ENCODE measurements around the gene PTGES3L.

Gene PTGES3L

DNA sequence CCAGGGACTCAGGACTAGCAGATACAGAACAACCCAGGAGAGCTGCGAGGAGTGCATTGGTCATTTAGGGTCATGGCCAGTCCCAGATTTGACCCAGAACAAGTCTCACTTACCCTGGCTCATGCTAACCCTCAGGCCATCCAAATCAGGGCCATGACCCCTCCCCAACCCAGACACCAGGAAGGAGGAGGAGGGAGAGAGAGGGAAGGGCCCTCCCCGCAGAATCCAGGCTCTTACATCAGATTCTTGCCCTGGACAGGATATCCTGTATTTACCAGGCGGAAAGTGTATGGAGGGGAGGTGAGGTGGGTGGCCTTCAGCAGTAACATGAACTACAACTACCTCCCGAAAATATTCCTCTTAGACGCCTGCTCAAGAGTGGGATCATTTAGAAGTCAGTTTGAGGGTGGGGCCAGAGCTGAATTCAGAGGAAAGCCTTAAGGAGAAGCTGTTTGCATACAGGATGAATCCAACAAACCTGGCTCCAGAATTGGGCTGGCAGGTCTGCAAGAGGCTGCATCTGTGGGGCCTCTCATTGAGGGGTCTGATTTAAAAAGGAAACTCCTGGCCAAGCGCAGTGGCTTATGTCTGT is 40.2 kb upstream of the PTGES3L start:
- no peaks in the 10 kb centered on the region for H3K9me3 ChIP-seq (ENCODE audit: control insufficient read depth, low read length)
- H3K9ac ChIP-seq (ENCODE audit: low read length), result peak overlapping the region; percentile 98
- no peak for DNase-seq (ENCODE audit: low read depth)
- peaks cover 32% of the 10 kb centered on the region for H3K36me3 ChIP-seq (ENCODE audit: control insufficient read depth, insufficient read depth, low read length, severe bottlenecking)
- peaks cover 43% of the 10 kb centered on the region for H3K4me1 ChIP-seq (ENCODE audit: control insufficient read depth, insufficient read depth, low read length)
- H3K4me3 ChIP-seq (ENCODE audit: low read length), result peak overlapping the region; percentile 99
- H3K27me3 ChIP-seq (replicated peaks; ENCODE audit: control insufficient read depth, insufficient read depth, low read length), result no peaks in the 10 kb centered on the region

DNA sequence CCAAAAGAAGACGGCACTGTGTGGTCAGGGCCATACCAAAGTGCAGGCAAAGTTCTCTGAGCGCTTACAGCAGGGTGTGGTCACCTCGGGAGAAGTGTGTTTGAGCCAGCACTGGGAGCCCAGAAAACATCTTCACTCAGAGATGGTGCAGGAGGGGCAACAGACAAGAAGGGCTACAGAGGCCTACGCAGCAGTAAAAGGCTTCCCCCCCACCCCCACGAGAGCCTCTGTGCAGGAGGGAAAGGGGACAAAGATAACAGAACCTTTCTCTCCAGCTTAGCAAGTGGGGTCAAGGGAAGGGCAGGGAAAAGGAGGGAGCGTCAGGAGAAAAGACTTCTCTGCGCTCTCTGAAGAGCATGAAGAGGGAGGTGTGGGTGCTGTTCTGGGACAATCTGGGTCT is 39.5 kb upstream of the PTGES3L start:
- DNase-seq (ENCODE audit: low read depth), result no peak
- Histone ChIP-seq H3K9me3 (ENCODE audit: control insufficient read depth, low read length) (no peaks in the 10 kb centered on the region), H3K4me3 (ENCODE audit: low read length) (peak overlapping the region; percentile 99), H3K9ac (ENCODE audit: low read length) (peak overlapping the region; percentile 98), H3K4me1 (ENCODE audit: control insufficient read depth, insufficient read depth, low read length) (peaks cover 47% of the 10 kb centered on the region), H3K27me3 (replicated peaks; ENCODE audit: control insufficient read depth, insufficient read depth, low read length) (no peaks in the 10 kb centered on the region), H3K36me3 (ENCODE audit: control insufficient read depth, insufficient read depth, low read length, severe bottlenecking) (peaks cover 37% of the 10 kb centered on the region)

DNA sequence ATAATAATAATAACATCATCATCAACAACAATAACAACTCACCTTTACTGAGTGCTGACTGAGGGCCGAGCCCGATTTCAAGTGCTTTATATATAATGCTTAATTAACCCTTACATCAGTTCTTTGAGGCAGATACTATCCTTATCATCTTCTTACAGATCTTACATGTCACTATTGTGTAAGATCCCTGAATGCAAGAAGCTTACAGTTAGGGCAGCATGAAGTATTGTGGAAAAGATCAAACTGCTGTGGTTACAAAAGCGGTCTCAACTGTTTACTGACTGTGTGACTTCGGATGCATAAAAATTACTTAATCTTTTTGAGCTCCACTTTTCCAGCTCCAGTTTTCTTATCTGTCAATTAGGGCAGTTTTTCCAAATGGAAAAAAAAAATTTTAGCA is 39.1 kb upstream of the PTGES3L start:
- Histone ChIP-seq H3K9ac (ENCODE audit: low read length) (peak overlapping the region; percentile 98), H3K27me3 (replicated peaks; ENCODE audit: control insufficient read depth, insufficient read depth, low read length) (no peaks in the 10 kb centered on the region), H3K36me3 (ENCODE audit: control insufficient read depth, insufficient read depth, low read length, severe bottlenecking) (peaks cover 42% of the 10 kb centered on the region), H3K9me3 (ENCODE audit: control insufficient read depth, low read length) (no peaks in the 10 kb centered on the region), H3K4me1 (ENCODE audit: control insufficient read depth, insufficient read depth, low read length) (peaks cover 52% of the 10 kb centered on the region), H3K4me3 (ENCODE audit: low read length) (peak overlapping the region; percentile 99)
- no peak for DNase-seq (ENCODE audit: low read depth)

DNA sequence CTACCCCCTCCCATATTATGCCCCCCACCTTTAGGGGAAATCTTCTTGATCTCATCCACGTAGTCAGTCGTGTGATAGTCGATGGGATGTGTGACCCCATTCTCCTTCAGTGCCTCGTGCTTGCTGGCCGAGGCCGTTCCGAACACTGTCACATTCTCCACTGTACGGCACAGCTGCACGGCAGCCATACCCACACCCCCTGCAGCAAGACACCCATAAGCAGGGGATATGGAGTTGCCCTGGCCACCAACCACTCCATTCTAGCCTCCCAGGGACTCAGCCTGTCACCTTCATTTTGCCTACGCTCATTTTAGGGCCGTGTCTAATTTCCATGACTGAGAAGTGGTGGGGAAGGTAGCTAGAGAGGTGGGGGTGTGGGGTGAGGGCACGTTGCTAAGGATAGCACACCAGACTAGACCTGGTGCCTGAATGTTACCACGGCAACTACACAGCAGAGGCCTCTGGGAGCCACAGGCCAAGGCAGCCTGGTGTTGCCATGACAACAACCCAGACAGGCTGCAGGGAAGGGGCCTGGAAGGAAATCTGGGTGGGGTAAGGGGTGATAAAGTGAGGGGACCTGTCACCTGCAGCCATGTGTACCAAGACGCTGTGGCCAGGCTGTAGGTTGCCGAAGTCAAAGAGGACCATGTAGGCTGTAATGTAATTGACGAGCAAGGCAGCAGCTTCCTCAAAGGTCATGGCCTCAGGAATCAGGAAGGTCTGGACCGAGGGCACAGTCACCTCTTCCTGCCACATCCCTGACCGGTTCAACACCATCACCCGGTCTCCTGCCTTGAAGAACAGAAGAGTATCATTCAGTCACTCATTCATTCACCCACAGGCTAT is 38.4 kb upstream of the PTGES3L start:
- Histone ChIP-seq H3K4me1 (ENCODE audit: control insufficient read depth, insufficient read depth, low read length) (peaks cover 55% of the 10 kb centered on the region), H3K9ac (ENCODE audit: low read length) (peak overlapping the region; percentile 98), H3K36me3 (ENCODE audit: control insufficient read depth, insufficient read depth, low read length, severe bottlenecking) (peaks cover 47% of the 10 kb centered on the region), H3K9me3 (ENCODE audit: control insufficient read depth, low read length) (no peaks in the 10 kb centered on the region), H3K27me3 (replicated peaks; ENCODE audit: control insufficient read depth, insufficient read depth, low read length) (no peaks in the 10 kb centered on the region), H3K4me3 (ENCODE audit: low read length) (peak overlapping the region; percentile 99)
- no peak for DNase-seq (ENCODE audit: low read depth)

DNA sequence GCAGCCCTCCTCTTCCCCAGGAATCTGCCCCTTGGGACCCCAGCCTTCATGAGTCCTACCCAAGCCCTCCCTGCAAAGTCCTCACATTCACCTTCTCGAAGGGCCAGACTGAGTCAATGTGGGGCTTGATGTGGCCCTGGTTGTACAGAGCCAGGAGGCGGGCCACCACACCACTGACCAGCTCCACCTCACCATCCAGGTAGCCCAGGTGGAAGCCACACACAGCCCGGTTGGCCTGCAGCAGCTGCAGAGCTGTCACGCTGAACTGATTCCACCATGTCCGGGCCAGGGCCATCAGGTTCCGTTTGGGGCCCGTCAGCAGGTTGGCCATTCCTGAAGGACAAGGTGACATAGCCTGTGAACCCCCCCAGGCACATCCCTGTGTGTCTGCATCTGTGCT is 36.3 kb upstream of the PTGES3L start:
- Histone ChIP-seq H3K4me1 (ENCODE audit: control insufficient read depth, insufficient read depth, low read length) (peaks cover 62% of the 10 kb centered on the region), H3K36me3 (ENCODE audit: control insufficient read depth, insufficient read depth, low read length, severe bottlenecking) (peaks cover 54% of the 10 kb centered on the region), H3K4me3 (ENCODE audit: low read length) (no peak overlapping the region), H3K9me3 (ENCODE audit: control insufficient read depth, low read length) (no peaks in the 10 kb centered on the region), H3K9ac (ENCODE audit: low read length) (peak overlapping the region; percentile 14), H3K27me3 (replicated peaks; ENCODE audit: control insufficient read depth, insufficient read depth, low read length) (no peaks in the 10 kb centered on the region)
- no peak for DNase-seq (ENCODE audit: low read depth)

DNA sequence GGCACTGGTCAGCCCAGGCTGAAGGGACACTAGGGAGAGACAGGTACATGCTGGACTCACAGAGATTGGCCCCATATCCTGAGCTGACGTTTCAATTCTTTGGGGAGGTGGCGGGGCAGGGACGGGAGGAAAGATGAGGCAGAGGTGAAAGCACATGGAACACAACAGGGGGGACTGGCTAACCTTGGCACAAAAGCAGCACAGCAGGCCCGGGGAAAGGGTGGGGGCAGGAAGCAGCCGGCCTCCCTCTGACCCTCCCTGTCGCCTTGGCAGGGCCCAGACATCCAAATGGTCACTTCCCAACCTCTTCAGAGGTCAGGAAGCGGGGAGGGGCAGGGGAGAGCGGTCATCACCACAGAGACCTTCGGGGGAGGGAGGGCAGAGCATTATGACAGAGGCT is 35.7 kb upstream of the PTGES3L start:
- no peak for DNase-seq (ENCODE audit: low read depth)
- Histone ChIP-seq H3K27me3 (replicated peaks; ENCODE audit: control insufficient read depth, insufficient read depth, low read length) (no peaks in the 10 kb centered on the region), H3K9me3 (ENCODE audit: control insufficient read depth, low read length) (no peaks in the 10 kb centered on the region), H3K4me1 (ENCODE audit: control insufficient read depth, insufficient read depth, low read length) (peaks cover 62% of the 10 kb centered on the region), H3K9ac (ENCODE audit: low read length) (peak overlapping the region; percentile 19), H3K4me3 (ENCODE audit: low read length) (no peak overlapping the region), H3K36me3 (ENCODE audit: control insufficient read depth, insufficient read depth, low read length, severe bottlenecking) (peaks cover 54% of the 10 kb centered on the region)

DNA sequence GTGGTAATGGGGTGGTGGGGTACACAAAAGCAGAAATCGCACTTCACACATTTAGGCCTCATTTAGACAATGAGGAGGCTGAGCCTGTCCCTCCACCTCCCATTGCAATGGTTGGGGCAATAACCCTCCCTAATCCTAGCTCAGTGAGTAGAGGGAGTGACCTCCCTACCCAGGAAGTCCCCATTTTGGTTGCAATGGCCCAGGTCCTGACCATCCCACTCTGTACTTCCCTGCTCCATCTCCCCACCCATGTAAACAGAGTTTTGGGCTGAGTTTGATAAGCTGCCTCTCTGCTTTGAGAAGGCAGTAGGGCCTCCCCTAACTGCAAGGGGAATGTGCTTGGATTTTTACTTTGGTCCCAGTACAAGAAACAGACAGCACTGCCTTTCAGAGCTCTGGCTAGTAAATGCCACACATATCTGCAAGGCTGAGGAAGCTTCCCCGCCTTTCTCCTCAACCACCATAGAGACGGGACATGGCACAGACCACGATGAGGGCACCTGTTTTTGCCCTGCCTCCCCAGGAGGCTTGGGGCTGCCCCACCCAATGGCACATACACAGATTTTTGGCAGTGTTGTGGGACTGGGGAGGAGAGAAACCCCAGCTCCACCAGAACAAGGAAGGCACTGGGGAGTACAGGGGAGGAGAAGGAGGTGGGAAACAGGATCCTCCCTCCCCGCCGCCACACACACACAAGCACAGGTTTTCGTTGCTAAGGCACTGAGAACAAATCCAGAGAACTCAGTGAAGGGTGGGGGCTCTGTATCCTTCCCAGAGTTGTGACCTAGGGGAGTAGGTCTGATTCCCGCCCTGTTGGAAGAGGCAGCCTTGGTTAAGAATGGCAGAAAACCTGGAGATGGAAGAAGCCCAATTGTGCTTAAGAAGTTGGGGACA is 35.0 kb upstream of the PTGES3L start:
- H3K4me3 ChIP-seq (ENCODE audit: low read length), result no peak overlapping the region

DNA sequence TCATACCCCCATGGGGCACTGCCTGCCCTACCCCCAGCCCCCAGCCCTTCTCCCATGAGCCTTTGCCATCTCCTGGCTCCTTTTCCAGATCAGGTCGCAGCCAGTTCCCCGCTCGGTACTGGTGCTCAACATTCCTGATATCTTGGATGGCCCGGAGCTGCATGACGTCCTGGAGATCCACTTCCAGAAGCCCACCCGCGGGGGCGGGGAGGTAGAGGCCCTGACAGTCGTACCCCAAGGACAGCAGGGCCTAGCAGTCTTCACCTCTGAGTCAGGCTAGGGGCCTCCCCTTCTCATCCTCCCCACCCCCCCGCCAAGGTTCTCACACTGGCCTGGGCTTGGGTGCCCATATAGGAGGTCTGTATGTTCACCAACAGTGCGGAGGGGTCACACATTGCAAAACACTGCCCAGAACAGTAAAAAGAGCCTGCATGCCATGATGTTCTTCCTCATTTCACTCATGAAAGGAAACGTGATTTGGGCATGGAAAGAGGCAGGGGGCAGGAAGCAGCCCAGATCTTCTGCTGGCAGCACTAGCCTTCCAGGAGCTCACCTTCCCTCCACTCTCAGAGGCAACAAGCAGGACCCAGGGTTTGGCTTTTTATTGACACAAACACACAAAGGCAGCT is 34.3 kb upstream of the PTGES3L start:
- DNase-seq (ENCODE audit: low read depth), result no peak
- Histone ChIP-seq H3K9ac (ENCODE audit: low read length) (no peak overlapping the region), H3K4me3 (ENCODE audit: low read length) (no peak overlapping the region), H3K4me1 (ENCODE audit: control insufficient read depth, insufficient read depth, low read length) (peaks cover 47% of the 10 kb centered on the region), H3K36me3 (ENCODE audit: control insufficient read depth, insufficient read depth, low read length, severe bottlenecking) (peaks cover 54% of the 10 kb centered on the region), H3K9me3 (ENCODE audit: control insufficient read depth, low read length) (no peaks in the 10 kb centered on the region), H3K27me3 (replicated peaks; ENCODE audit: control insufficient read depth, insufficient read depth, low read length) (no peaks in the 10 kb centered on the region)

More for the DNA sequence above, 35.0 kb upstream of the PTGES3L start:
- Histone ChIP-seq H3K9me3 (ENCODE audit: control insufficient read depth, low read length) (no peaks in the 10 kb centered on the region), H3K9ac (ENCODE audit: low read length) (peak overlapping the region; percentile 20), H3K27me3 (replicated peaks; ENCODE audit: control insufficient read depth, insufficient read depth, low read length) (no peaks in the 10 kb centered on the region), H3K4me1 (ENCODE audit: control insufficient read depth, insufficient read depth, low read length) (peaks cover 55% of the 10 kb centered on the region), H3K36me3 (ENCODE audit: control insufficient read depth, insufficient read depth, low read length, severe bottlenecking) (peaks cover 54% of the 10 kb centered on the region)
- DNase-seq (ENCODE audit: low read depth), result no peak

DNA sequence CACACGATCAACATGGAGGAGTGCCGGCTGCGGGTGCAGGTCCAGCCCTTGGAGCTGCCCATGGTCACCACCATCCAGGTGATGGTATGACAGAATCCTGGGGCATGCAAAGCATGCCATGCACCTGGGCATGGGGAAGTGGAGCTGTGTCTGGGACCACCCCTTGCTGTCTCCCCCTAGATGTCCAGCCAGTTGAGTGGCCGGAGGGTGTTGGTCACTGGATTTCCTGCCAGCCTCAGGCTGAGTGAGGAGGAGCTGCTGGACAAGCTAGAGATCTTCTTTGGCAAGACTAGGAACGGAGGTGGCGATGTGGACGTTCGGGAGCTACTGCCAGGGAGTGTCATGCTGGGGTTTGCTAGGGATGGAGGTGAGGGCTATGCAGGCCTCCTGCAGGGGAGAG is 33.4 kb upstream of the PTGES3L start:
- Histone ChIP-seq H3K9me3 (ENCODE audit: control insufficient read depth, low read length) (no peaks in the 10 kb centered on the region), H3K27me3 (replicated peaks; ENCODE audit: control insufficient read depth, insufficient read depth, low read length) (no peaks in the 10 kb centered on the region), H3K4me1 (ENCODE audit: control insufficient read depth, insufficient read depth, low read length) (peaks cover 39% of the 10 kb centered on the region), H3K4me3 (ENCODE audit: low read length) (no peak overlapping the region), H3K9ac (ENCODE audit: low read length) (no peak overlapping the region), H3K36me3 (ENCODE audit: control insufficient read depth, insufficient read depth, low read length, severe bottlenecking) (peaks cover 49% of the 10 kb centered on the region)
- DNase-seq (ENCODE audit: low read depth), result no peak

DNA sequence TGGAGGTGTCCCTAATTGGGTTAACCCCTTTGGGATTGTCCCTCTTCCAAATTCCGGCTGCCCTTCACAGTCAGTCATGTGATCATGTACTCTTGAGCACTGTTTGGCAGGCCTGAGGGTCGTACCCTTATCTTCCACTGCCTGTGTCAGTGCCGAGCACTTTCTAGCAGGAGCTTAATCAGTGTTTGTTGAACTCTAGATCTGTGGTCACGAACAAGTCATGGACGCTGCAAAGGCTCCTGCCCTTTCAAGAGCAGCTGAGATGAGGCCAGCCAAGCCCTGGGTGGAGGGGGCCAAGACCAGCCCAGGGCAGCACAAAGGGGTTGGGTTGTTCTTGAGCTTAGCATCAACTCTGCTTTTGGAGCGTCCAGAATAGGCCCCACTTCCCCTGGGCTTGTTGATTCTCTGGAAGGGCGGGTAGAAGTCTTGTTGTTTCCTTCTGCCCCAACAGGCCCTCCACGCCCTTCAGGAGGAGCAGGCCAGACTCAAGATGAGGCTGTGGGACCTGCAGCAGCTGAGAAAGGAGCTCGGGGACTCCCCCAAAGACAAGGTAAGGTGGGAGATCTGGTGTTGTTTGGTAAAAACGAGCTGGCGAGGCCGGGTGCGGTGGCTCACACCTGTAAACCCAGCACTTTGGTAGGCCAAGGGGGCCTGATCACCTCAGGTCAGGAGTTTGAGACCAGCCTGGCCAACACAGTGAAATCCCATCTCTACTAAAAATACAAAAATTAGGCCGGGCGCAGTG is 32.0 kb upstream of the PTGES3L start:
- DNase-seq (ENCODE audit: low read depth), result no peak
- H3K36me3 ChIP-seq (ENCODE audit: control insufficient read depth, insufficient read depth, low read length, severe bottlenecking), result peaks cover 38% of the 10 kb centered on the region

More for the DNA sequence above, 32.0 kb upstream of the PTGES3L start:
- H3K27me3 ChIP-seq (replicated peaks; ENCODE audit: control insufficient read depth, insufficient read depth, low read length), result no peaks in the 10 kb centered on the region
- H3K9me3 ChIP-seq (ENCODE audit: control insufficient read depth, low read length), result no peaks in the 10 kb centered on the region
- H3K4me1 ChIP-seq (ENCODE audit: control insufficient read depth, insufficient read depth, low read length), result peaks cover 35% of the 10 kb centered on the region
- H3K4me3 ChIP-seq (ENCODE audit: low read length), result peak overlapping the region; percentile 11
- H3K9ac ChIP-seq (ENCODE audit: low read length), result peak overlapping the region; percentile 41
